ENCODE results near the gene PTAFR.

The PTAFR gene

DNA sequence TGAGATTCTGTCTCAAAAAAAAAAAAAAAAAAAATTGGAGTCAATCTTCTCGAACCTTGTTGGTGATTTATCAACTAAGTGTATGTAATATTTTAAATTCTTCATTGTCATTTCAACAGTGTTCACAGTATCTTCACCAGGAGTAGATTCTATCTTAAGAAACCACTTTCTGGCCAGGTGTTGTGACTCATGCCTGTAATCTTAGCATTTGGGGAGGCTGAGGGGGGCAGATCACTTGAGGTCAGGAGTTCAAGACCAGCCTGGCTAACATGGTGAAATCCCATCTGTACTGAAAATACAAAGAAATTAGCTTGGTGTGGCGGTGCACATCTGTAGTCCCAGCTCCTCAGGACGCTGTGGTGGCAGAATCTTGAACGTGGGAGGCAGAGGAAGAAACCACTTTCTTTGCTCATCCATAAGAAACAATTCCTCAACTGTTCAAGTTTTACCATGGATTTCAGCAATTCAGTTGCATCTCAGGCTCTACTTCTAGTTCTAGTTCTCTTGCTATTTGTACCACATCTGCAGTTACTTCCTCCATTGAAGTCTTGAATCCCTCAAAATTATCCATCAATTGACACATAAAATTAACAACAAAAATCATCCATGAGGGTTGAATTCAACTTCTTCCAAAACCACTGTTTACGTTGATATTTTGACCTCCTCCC, 57.7 kb downstream of the PTAFR start:
- TF ChIP-seq CSDC2 (CRISPR knock-in tag; IDR thresholded peaks at IDR 0.05) (no peak), ZFP30 (CRISPR knock-in tag; IDR thresholded peaks at IDR 0.05) (no peak), CSRNP3 (CRISPR knock-in tag; IDR thresholded peaks at IDR 0.05) (no peak), ISL1 (CRISPR knock-in tag; IDR thresholded peaks at IDR 0.05) (no peak), ZC3H10 (CRISPR knock-in tag; IDR thresholded peaks at IDR 0.05) (no peak), GLIS3 (CRISPR knock-in tag; IDR thresholded peaks at IDR 0.05) (no peak), POU6F1 (CRISPR knock-in tag; IDR thresholded peaks at IDR 0.05; ENCODE audit: borderline replicate concordance, low read depth) (no peak), ARNTL (CRISPR knock-in tag; IDR thresholded peaks at IDR 0.05; ENCODE audit: borderline replicate concordance, low read depth) (no peak), ESRRG (CRISPR knock-in tag; IDR thresholded peaks at IDR 0.05) (no peak), RARB (CRISPR knock-in tag; IDR thresholded peaks at IDR 0.05) (no peak), ZFP3 (CRISPR knock-in tag; IDR thresholded peaks at IDR 0.05) (no peak), SNAI2 (CRISPR knock-in tag; IDR thresholded peaks at IDR 0.05) (no peak), PATZ1 (CRISPR knock-in tag; IDR thresholded peaks at IDR 0.05; ENCODE audit: borderline replicate concordance) (no peak), OSR1 (CRISPR knock-in tag; IDR thresholded peaks at IDR 0.05) (no peak), BACH2 (CRISPR knock-in tag; IDR thresholded peaks at IDR 0.05; ENCODE audit: borderline replicate concordance) (no peak), CREB5 (CRISPR knock-in tag; IDR thresholded peaks at IDR 0.05; ENCODE audit: low read depth) (no peak)
- TF ChIP-seq, protein P1, sequence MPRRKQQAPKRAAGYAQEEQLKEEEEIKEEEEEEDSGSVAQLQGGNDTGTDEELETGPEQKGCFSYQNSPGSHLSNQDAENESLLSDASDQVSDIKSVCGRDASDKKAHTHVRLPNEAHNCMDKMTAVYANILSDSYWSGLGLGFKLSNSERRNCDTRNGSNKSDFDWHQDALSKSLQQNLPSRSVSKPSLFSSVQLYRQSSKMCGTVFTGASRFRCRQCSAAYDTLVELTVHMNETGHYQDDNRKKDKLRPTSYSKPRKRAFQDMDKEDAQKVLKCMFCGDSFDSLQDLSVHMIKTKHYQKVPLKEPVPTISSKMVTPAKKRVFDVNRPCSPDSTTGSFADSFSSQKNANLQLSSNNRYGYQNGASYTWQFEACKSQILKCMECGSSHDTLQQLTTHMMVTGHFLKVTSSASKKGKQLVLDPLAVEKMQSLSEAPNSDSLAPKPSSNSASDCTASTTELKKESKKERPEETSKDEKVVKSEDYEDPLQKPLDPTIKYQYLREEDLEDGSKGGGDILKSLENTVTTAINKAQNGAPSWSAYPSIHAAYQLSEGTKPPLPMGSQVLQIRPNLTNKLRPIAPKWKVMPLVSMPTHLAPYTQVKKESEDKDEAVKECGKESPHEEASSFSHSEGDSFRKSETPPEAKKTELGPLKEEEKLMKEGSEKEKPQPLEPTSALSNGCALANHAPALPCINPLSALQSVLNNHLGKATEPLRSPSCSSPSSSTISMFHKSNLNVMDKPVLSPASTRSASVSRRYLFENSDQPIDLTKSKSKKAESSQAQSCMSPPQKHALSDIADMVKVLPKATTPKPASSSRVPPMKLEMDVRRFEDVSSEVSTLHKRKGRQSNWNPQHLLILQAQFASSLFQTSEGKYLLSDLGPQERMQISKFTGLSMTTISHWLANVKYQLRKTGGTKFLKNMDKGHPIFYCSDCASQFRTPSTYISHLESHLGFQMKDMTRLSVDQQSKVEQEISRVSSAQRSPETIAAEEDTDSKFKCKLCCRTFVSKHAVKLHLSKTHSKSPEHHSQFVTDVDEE (CRISPR knock-in tag; IDR thresholded peaks at IDR 0.05) = no peak
- ATAC-seq = no peak

GRCh38 chr1:28115267-28115666, 61.2 kb downstream of the PTAFR start:
- no peak for ATAC-seq
- TF ChIP-seq ISL1 (CRISPR knock-in tag; IDR thresholded peaks at IDR 0.05) = no peak
- TF ChIP-seq ZFP3 (CRISPR knock-in tag; IDR thresholded peaks at IDR 0.05) = no peak
- no peak for TF ChIP-seq ZFP30 (CRISPR knock-in tag; IDR thresholded peaks at IDR 0.05)
- TF ChIP-seq ZNF565 (CRISPR knock-in tag; conservative IDR thresholded peaks at IDR 0.05; ENCODE audit: low read depth) = no peak
- TF ChIP-seq GLIS3 (CRISPR knock-in tag; IDR thresholded peaks at IDR 0.05) = no peak
- TF ChIP-seq ARNTL (CRISPR knock-in tag; IDR thresholded peaks at IDR 0.05; ENCODE audit: borderline replicate concordance, low read depth) = no peak
- no peak for TF ChIP-seq TCF4 (CRISPR knock-in tag; IDR thresholded peaks at IDR 0.05; ENCODE audit: borderline replicate concordance)
- no peak for TF ChIP-seq CSRNP3 (CRISPR knock-in tag; IDR thresholded peaks at IDR 0.05)
- no peak for TF ChIP-seq ZNF8 (CRISPR knock-in tag; IDR thresholded peaks at IDR 0.05)
- no peak for TF ChIP-seq CREB5 (CRISPR knock-in tag; IDR thresholded peaks at IDR 0.05; ENCODE audit: low read depth)
- no peak for TF ChIP-seq TOX (CRISPR knock-in tag; IDR thresholded peaks at IDR 0.05; ENCODE audit: borderline replicate concordance)
- TF ChIP-seq ZNF70 (CRISPR knock-in tag; IDR thresholded peaks at IDR 0.05) = no peak
- TF ChIP-seq, protein P1 (CRISPR knock-in tag; IDR thresholded peaks at IDR 0.05) = no peak
- no peak for TF ChIP-seq ZC3H10 (CRISPR knock-in tag; IDR thresholded peaks at IDR 0.05)
- no peak for TF ChIP-seq PPARA (CRISPR knock-in tag; IDR thresholded peaks at IDR 0.05; ENCODE audit: borderline replicate concordance)

All from SK-N-SH treated with all-trans-retinoic acid at 6 μM for 48 hours (cell line).